GM23248 (cell line): ENCODE results near the gene CIROP. TPM values are rescaled to one million over a fixed set of nuclear protein-coding genes. Genes with fewer than 3 reads are reported as not detected.
"Not testable (repeated sequence)": the region's sequence is repeated elsewhere in the genome, so short reads cannot be mapped to it uniquely, and the experiment has no call there.

Experiments used
- DNase-seq: peaks from one replicate; pipeline ENCODE4 v3.0.0-alpha.2; 2015
- H2AFZ ChIP-seq: fragments of 200-600 bp; sonication (generic); 2 replicates; pipeline ENCODE4 v1.6.1; 2016; ENCODE audit warnings: antibody characterized with exemption
- H3F3A ChIP-seq: fragments of 200-600 bp; sonication (generic); 2 replicates; pipeline ENCODE4 v1.6.1; 2016; ENCODE audit warnings: mild to moderate bottlenecking, antibody characterized with exemption, mixed run types; ENCODE audit not compliant: insufficient read depth
- H3K27ac ChIP-seq: fragments of 200-600 bp; sonication (generic); 2 replicates; pipeline ENCODE4 v1.5.1; 2016; ENCODE audit warnings: mild to moderate bottlenecking
- H3K27me3 ChIP-seq: fragments of 200-600 bp; sonication (generic); replicated peaks from 2 replicates; pipeline ENCODE4 v1.6.1; 2016; ENCODE audit warnings: mild to moderate bottlenecking; ENCODE audit not compliant: insufficient read depth
- H3K36me3 ChIP-seq: fragments of 200-600 bp; sonication (generic); 2 replicates; pipeline ENCODE4 v1.6.1; 2016; ENCODE audit warnings: low read depth, mild to moderate bottlenecking
- H3K4me1 ChIP-seq: fragments of 200-600 bp; sonication (generic); 2 replicates; pipeline ENCODE4 v1.6.1; 2016; ENCODE audit warnings: mild to moderate bottlenecking; ENCODE audit not compliant: insufficient read depth
- H3K4me2 ChIP-seq: fragments of 200-600 bp; sonication (generic); one replicate; pipeline ENCODE4 v1.6.1; 2016; ENCODE audit warnings: mild to moderate bottlenecking; ENCODE audit not compliant: unreplicated experiment
- H3K4me3 ChIP-seq: fragments of 200-600 bp; sonication (generic); 2 replicates; pipeline ENCODE4 v1.5.1; 2016; ENCODE audit warnings: mild to moderate bottlenecking
- H3K79me2 ChIP-seq: fragments of 200-600 bp; sonication (generic); 2 replicates; pipeline ENCODE4 v1.6.1; 2016; ENCODE audit warnings: mild to moderate bottlenecking; ENCODE audit not compliant: insufficient read depth
- H3K9ac ChIP-seq: fragments of 200-600 bp; sonication (generic); 2 replicates; pipeline ENCODE4 v1.6.1; 2016; ENCODE audit warnings: mild to moderate bottlenecking
- H3K9me2 ChIP-seq: fragments of 200-600 bp; sonication (generic); 2 replicates; pipeline ENCODE4 v1.6.1; 2016; ENCODE audit warnings: mixed run types, mild to moderate bottlenecking, moderate library complexity; ENCODE audit not compliant: insufficient read depth
- H3K9me3 ChIP-seq: fragments of 200-600 bp; sonication (generic); one replicate; pipeline ENCODE4 v1.6.1; 2017; ENCODE audit warnings: low read depth
- H4K20me1 ChIP-seq: fragments of 200-600 bp; sonication (generic); 2 replicates; pipeline ENCODE4 v1.6.0; 2016; ENCODE audit not compliant: insufficient read depth
- EZH2 ChIP-seq: fragments of 200-600 bp; sonication (generic); IDR thresholded peaks from 2 replicates; pipeline ENCODE4 v1.6.1; 2018; ENCODE audit warnings: antibody characterized with exemption, mild to moderate bottlenecking; ENCODE audit not compliant: insufficient read depth, poor library complexity, severe bottlenecking
- EZH2phosphoT487 ChIP-seq: fragments of 200-600 bp; sonication (generic); IDR thresholded peaks from 2 replicates; pipeline ENCODE4 v1.6.1; 2018; ENCODE audit warnings: antibody characterized with exemption, moderate library complexity, mild to moderate bottlenecking, low read depth; ENCODE audit not compliant: insufficient read depth
- WGBS, 2 experiments: methylation state at CpG; one replicate each; pipeline ENCODE4 v1.1.6; 2015 to 2017; ENCODE audit warnings: low lambda C conversion rate in 2 of 2, low coverage in 1 of 2; ENCODE audit errors: missing lambda C conversion rate in 2 of 2; 5-methylcytosine and 5-hydroxymethylcytosine counted together
- in situ Hi-C: fragments of 300-500 bp; cut with MboI; formaldehyde crosslinking; loops from 2 replicates; pipeline ENCODE4 v1.15.0; 2020
- polyA plus RNA-seq: library from polyadenylated mRNA; unstranded; fragments of >200 nt; fragmentation: Nextera tagmentation; extraction: Ambion mirVana; gene quantifications from 2 replicates; pipeline ENCODE4 v1.2.1, GENCODE V29; 2016
- total RNA-seq: library from RNA; depleted of rRNA; stranded (reverse); fragments of >200 nt; shearing (Covaris generic); gene quantifications from 2 replicates; pipeline ENCODE4 v1.2.3, GENCODE V29; 2014

CIROP gene
- total and polyA plus RNA-seq, 2 experiments from 2014 or later = not detected

DNA sequence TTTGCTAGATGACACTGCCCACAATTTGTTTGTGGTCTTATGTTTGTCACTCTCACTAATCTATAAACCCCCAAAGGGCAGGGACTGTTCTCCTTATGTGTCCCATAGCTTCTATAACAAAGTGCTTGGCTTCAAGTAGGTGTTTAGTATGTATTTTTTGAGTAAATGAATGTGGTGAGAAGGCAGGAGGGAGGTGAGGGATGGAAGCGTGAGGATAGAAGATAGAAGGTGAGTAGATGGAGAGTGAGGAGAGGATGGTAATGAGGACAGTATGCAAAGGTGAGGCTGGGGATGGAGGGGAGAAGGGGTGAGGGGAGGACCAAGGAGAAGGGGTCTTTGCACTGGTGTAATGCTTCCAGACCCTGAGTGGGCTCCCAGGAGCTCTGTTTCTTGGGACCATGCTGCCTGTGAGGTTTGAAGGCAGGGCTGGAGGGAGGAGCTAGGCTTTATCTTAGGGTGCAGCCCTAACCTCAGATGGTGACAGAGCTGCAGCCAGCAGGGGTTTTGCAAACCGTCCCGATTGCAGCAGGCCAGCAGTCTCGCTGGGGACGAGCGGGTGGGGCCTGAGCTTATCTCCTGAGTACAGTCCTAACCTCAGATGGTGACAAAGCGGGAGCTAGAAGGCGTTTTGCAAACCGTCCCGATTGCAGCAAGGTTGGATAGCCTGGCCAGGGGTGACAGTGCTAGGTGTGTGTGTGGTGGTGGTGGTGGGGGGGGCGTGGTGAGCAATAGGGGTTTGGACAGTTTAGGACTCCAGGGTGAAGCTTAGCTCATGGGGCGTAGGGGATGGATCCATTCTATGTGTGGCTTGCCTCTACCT is 7.8 kb upstream of the CIROP start:
- WGBS, 2 experiments = 55 to 61% methylated on average over 12 of the region's 12 CpGs
- H3K27me3 ChIP-seq = no peaks in the 10 kb centered on the region

DNA sequence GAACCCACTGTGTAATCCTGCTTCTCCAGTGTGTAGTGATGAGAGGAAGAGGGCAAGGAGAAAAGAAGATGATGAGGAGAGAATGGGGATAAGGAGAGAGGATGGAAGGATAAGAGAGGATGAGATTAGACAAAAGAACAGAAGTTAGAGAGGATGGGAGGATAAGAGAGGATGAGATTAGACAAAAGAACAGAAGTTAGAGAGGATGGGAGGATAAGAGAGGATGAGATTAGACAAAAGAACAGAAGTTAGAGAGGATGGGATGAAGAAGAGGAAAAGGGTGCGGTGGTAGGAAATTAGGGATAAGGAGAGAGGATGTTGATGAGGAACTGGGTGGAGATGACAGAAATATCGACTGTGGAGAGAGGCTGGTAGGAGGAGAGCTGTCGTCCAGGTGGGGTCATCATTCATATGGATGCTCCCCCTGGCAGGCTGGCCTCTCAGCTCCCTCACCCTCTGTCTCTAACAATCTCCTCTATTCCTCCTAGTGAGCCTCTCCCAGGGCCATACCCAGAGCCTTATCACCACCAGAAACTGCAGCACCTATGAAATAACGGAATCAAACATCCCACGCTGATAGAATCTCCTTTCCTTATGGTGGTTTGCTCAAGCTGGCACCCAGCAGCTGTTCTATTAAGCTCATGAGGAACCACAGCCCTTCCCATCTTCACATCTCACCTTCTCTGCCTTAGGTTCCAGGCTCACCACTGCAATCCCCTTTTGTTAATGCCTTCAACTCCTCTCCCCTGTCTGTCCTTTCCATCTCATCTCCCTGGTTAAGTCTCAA is 6.0 kb upstream of the CIROP start:
- Histone ChIP-seq H2AFZ (no peak overlapping the region), H3K4me3 (no peak overlapping the region), H3K9me2 (no peaks in the 10 kb centered on the region), H3K4me1 (peaks cover 30% of the 10 kb centered on the region), H3K9ac (no peak overlapping the region), H3K4me2 (no peak overlapping the region), H3K27me3 (no peaks in the 10 kb centered on the region), H3K36me3 (no peaks in the 10 kb centered on the region), H4K20me1 (no peaks in the 10 kb centered on the region), H3F3A (peaks cover 9% of the 10 kb centered on the region), H3K9me3 (no peaks in the 10 kb centered on the region), H3K79me2 (no peaks in the 10 kb centered on the region), H3K27ac (no peak overlapping the region)
- TF ChIP-seq EZH2 = no peak
- TF ChIP-seq EZH2phosphoT487 = no peak
- DNase-seq = no peak
- 60 to 70% methylated on average over 5 of the region's 5 CpGs for WGBS, 2 experiments
- in situ Hi-C loops = no loop called here

More for the DNA sequence above, 7.8 kb upstream of the CIROP start:
- Histone ChIP-seq H3K27ac (no peak overlapping the region), H3K4me3 (no peak overlapping the region), H3F3A (peaks cover 9% of the 10 kb centered on the region), H3K9ac (no peak overlapping the region), H3K36me3 (no peaks in the 10 kb centered on the region), H3K4me2 (no peak overlapping the region), H3K79me2 (no peaks in the 10 kb centered on the region), H2AFZ (no peak overlapping the region), H4K20me1 (no peaks in the 10 kb centered on the region), H3K9me2 (no peaks in the 10 kb centered on the region), H3K4me1 (peaks cover 33% of the 10 kb centered on the region), H3K9me3 (no peaks in the 10 kb centered on the region)
- TF ChIP-seq EZH2phosphoT487 = no peak
- no peak for TF ChIP-seq EZH2
- DNase-seq = peak; percentile 16
- in situ Hi-C loops = no loop called here

DNA sequence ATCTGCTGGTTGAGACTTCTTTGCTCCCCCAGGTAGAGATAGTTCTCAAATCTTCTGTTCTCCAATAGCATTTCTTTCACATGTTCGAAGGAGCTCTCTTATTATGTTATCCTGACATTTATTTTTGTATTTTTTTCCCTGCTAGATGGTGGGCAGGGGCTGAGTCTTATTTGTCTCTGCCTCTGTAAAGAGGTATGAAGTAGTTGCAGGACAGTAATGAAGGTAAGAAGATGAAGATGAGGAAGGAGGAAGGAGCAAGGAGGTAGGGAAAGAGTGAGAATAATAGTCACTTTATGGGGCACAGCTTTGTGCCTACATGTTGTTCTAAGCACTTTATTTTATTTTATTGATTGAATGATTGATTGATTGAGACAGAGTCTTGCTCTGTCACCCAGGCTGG is 5.0 kb upstream of the CIROP start:
- H2AFZ ChIP-seq = no peak overlapping the region
- no peak for TF ChIP-seq EZH2
- no peak for TF ChIP-seq EZH2phosphoT487
- H3K36me3 ChIP-seq = no peaks in the 10 kb centered on the region
- in situ Hi-C loops = no loop called here
- H3K9me3 ChIP-seq = no peaks in the 10 kb centered on the region
- H3K27me3 ChIP-seq = no peaks in the 10 kb centered on the region
- H3K4me3 ChIP-seq = no peak overlapping the region
- H3K9me2 ChIP-seq = no peaks in the 10 kb centered on the region
- H3K27ac ChIP-seq = no peak overlapping the region
- no peaks in the 10 kb centered on the region for H3K79me2 ChIP-seq
- peaks cover 9% of the 10 kb centered on the region for H3F3A ChIP-seq
- H4K20me1 ChIP-seq = no peaks in the 10 kb centered on the region
- no peak overlapping the region for H3K4me2 ChIP-seq
- H3K9ac ChIP-seq = no peak overlapping the region
- WGBS, 2 experiments = 97 to 100% methylated on average over 1 of the region's 1 CpG
- H3K4me1 ChIP-seq = peaks cover 24% of the 10 kb centered on the region
- no peak for DNase-seq

DNA sequence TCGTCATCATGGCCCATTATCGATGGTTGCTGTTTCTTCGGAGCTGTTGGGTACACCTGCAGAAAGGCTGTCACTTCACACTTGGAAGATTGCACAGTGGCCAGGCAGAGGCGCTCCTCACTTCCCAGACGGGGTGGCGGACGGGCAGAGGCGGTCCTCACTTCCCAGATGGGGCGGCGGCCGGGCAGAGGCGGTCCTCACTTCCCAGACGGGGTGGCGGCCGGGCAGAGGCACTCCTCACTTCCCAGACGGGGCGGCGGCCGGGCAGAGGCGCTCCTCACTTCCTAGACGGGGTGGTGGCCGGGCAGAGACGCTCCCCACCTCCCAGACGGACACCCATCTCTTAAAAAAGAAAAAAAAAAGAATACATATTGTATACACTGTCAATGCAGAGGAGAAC is 3.4 kb upstream of the CIROP start:
- H3K9me2 ChIP-seq, DNase-seq, H3K36me3 ChIP-seq, H3K27me3 ChIP-seq, H3K27ac ChIP-seq, H3K4me2 ChIP-seq, in situ Hi-C loops, H3K9ac ChIP-seq, H4K20me1 ChIP-seq, H3K79me2 ChIP-seq, H3K9me3 ChIP-seq, H3F3A ChIP-seq, H2AFZ ChIP-seq, H3K4me3 ChIP-seq: not testable (repeated sequence)
- H3K4me1 ChIP-seq = peaks cover 10% of the 10 kb centered on the region
- 88 to 95% methylated on average over 12 to 24 of the region's 24 CpGs for WGBS, 2 experiments

DNA sequence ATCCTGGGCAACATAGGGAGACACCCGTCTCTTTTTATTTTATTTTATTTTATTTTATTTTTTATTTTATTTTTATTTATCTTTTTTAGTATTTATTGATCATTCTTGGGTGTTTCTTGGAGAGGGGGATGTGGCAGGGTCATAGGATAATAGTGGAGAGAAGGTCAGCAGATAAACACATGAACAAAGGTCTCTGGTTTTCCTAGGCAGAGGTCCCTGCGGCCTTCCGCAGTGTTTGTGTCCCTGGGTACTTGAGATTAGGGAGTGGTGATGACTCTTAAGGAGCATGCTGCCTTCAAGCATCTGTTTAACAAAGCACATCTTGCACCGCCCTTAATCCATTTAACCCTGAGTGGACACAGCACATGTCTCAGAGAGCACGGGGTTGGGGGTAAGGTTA is 2.8 kb upstream of the CIROP start:
- H4K20me1 ChIP-seq, H3K36me3 ChIP-seq, H3K27me3 ChIP-seq, in situ Hi-C loops, H3K9me3 ChIP-seq, DNase-seq, H3K4me1 ChIP-seq, H3K9ac ChIP-seq, H3K79me2 ChIP-seq, H2AFZ ChIP-seq, H3K4me3 ChIP-seq, H3F3A ChIP-seq, H3K9me2 ChIP-seq, H3K4me2 ChIP-seq, H3K27ac ChIP-seq: not testable (repeated sequence)
- 65 to 87% methylated on average over 3 to 4 of the region's 5 CpGs for WGBS, 2 experiments
